ENCODE results near the gene DCLK2. TPM values are rescaled to one million over a fixed set of nuclear protein-coding genes. Genes with fewer than 3 reads are reported as not detected.

The DCLK2 gene
- total RNA-seq, 1 experiment from 2014 or later: 2.9 TPM

GRCh38 chr4:150252306-150252705, 174.1 kb downstream of the DCLK2 start:
- Histone ChIP-seq H3K36me3 (ENCODE audit: control insufficient read depth, insufficient read depth, low read length) (no peaks in the 10 kb centered on the region), H3K9me3 (no peaks in the 10 kb centered on the region), H3K4me1 (peaks cover 12% of the 10 kb centered on the region), H3K27me3 (replicated peaks; ENCODE audit: control insufficient read depth, insufficient read depth, low read length) (no peaks in the 10 kb centered on the region), H3K4me3 (ENCODE audit: low read depth, low read length) (no peak overlapping the region)
- no peaks in the 10 kb centered on the region for H3K27me3 Mint-ChIP-seq (ENCODE audit: insufficient read depth, unreplicated experiment)
- DNase-seq: no peak
- POLR2A ChIA-PET: no interaction called here
- H3K9me3 Mint-ChIP-seq (ENCODE audit: unreplicated experiment): no peaks in the 10 kb centered on the region
- CTCF ChIA-PET: no interaction called here
- H3K4me1 Mint-ChIP-seq (ENCODE audit: low read depth, unreplicated experiment): peaks cover 17% of the 10 kb centered on the region
- intact Hi-C loops (cut with micrococcal nuclease; ENCODE audit: unreplicated experiment): no loop called here
- TF ChIP-seq CTCF (IDR thresholded peaks at IDR 0.05; ENCODE audit: insufficient read depth in 1 of 2, low read depth in 1 of 2, low read length in 1 of 2, severe bottlenecking in 1 of 2, unreplicated experiment in 1 of 2): no peak
- no TSS peak for BruUV-seq (replicated peaks)
- peaks cover 24% of the 10 kb centered on the region for H3K36me3 Mint-ChIP-seq (ENCODE audit: insufficient read depth, unreplicated experiment)
- H3K27ac Mint-ChIP-seq (ENCODE audit: unreplicated experiment): no peak overlapping the region
- no peak overlapping the region for H3K4me3 Mint-ChIP-seq (ENCODE audit: unreplicated experiment)

- Mint-ChIP-seq H3K4me3 (ENCODE audit: unreplicated experiment) (no peak overlapping the region), H3K27ac (ENCODE audit: unreplicated experiment) (no peak overlapping the region)
Observed at GRCh38 chr4:150252741-150253140, 174.5 kb downstream of the DCLK2 start.

GRCh38 chr4:150253416-150253815, 175.2 kb downstream of the DCLK2 start:
- DNase-seq: no peak
- ChIA-PET CTCF (no interaction called here), POLR2A (no interaction called here)
- Mint-ChIP-seq H3K27me3 (ENCODE audit: insufficient read depth, unreplicated experiment) (no peaks in the 10 kb centered on the region), H3K4me1 (ENCODE audit: low read depth, unreplicated experiment) (peaks cover 27% of the 10 kb centered on the region), H3K27ac (ENCODE audit: unreplicated experiment) (no peak overlapping the region), H3K9me3 (ENCODE audit: unreplicated experiment) (no peaks in the 10 kb centered on the region), H3K36me3 (ENCODE audit: insufficient read depth, unreplicated experiment) (peaks cover 27% of the 10 kb centered on the region), H3K4me3 (ENCODE audit: unreplicated experiment) (no peak overlapping the region)
- no peaks in the 10 kb centered on the region for H3K27me3 ChIP-seq (replicated peaks; ENCODE audit: control insufficient read depth, insufficient read depth, low read length)
- intact Hi-C loops (cut with micrococcal nuclease; ENCODE audit: unreplicated experiment): no loop called here
- peaks cover 23% of the 10 kb centered on the region for H3K4me1 ChIP-seq
- BruUV-seq (replicated peaks): no TSS peak
- H3K36me3 ChIP-seq (ENCODE audit: control insufficient read depth, insufficient read depth, low read length): no peaks in the 10 kb centered on the region
- no peak for TF ChIP-seq CTCF (IDR thresholded peaks at IDR 0.05; ENCODE audit: insufficient read depth in 1 of 2, low read depth in 1 of 2, low read length in 1 of 2, severe bottlenecking in 1 of 2, unreplicated experiment in 1 of 2)
- H3K4me3 ChIP-seq (ENCODE audit: low read depth, low read length): no peak overlapping the region
- no peaks in the 10 kb centered on the region for H3K9me3 ChIP-seq

More at GRCh38 chr4:150252741-150253140, 174.5 kb downstream of the DCLK2 start:
- Histone ChIP-seq H3K4me3 (ENCODE audit: low read depth, low read length) (no peak overlapping the region), H3K36me3 (ENCODE audit: control insufficient read depth, insufficient read depth, low read length) (no peaks in the 10 kb centered on the region), H3K9me3 (no peaks in the 10 kb centered on the region), H3K4me1 (peaks cover 16% of the 10 kb centered on the region), H3K27me3 (replicated peaks; ENCODE audit: control insufficient read depth, insufficient read depth, low read length) (no peaks in the 10 kb centered on the region)
- H3K36me3 Mint-ChIP-seq (ENCODE audit: insufficient read depth, unreplicated experiment): peaks cover 27% of the 10 kb centered on the region
- H3K4me1 Mint-ChIP-seq (ENCODE audit: low read depth, unreplicated experiment): peaks cover 22% of the 10 kb centered on the region
- no peaks in the 10 kb centered on the region for H3K9me3 Mint-ChIP-seq (ENCODE audit: unreplicated experiment)
- ChIA-PET POLR2A (no interaction called here), CTCF (no interaction called here)
- no peak for TF ChIP-seq CTCF (IDR thresholded peaks at IDR 0.05; ENCODE audit: insufficient read depth in 1 of 2, low read depth in 1 of 2, low read length in 1 of 2, severe bottlenecking in 1 of 2, unreplicated experiment in 1 of 2)
- DNase-seq: no peak
- no TSS peak for BruUV-seq (replicated peaks)
- H3K27me3 Mint-ChIP-seq (ENCODE audit: insufficient read depth, unreplicated experiment): no peaks in the 10 kb centered on the region
- intact Hi-C loops (cut with micrococcal nuclease; ENCODE audit: unreplicated experiment): no loop called here
